Glomerular visceral epithelial cell (primary cell): Measurements from ENCODE around the gene ANTXR2.
"Not testable (repeated sequence)": the region's sequence is repeated elsewhere in the genome, so short reads cannot be mapped to it uniquely, and the experiment has no call there.

Source experiments
- DNase-seq: peaks from one replicate; pipeline ENCODE4 v3.0.0-alpha.2; 2016; ENCODE audit errors: extremely low spot score

Gene ANTXR2

DNA sequence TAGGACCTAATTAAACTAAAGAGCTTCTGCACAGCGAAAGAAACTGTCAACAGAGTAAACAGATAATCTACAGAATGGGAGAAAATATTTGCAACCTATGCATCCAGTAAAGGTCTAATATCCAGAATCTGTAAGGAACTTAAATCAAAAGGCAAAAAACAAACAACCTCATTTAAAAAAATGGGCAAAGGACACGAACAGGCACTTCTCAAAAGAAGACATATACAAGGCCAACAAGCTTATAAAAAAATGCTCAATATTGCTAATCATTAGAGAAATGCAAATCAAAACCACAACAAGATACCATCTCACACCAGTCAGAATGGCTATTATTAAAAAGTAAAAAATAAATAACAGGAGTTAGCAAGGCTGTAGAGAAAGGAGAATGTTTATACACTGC is 81.9 kb downstream of the ANTXR2 start:
- DNase-seq, result not testable (repeated sequence)

- no peak for DNase-seq
Observed at GRCh38 chr4:79987401-79987800, 85.6 kb downstream of the ANTXR2 start.

DNA sequence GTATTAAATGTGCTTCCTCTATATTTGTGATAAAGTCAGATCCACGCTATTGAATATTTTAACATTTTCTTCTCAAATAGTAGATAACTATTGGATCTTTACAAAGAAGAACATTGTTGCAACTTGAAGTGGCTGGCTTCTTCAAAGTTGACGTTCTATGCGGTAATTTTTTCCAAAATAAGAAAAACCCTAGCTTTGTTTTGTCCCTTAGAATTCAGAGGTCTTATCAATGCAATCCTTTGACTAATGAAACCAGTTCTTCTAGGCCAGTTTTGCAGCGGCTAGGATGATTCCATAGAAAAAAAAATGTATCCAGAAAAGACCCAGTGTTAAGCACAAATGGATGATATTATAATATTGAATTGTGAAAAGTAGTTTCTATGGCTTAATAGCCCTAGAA is 89.6 kb downstream of the ANTXR2 start:
- no peak for DNase-seq

GRCh38 chr4:79982601-79983322 is 90.3 kb downstream of the ANTXR2 start:
- no peak for DNase-seq

GRCh38 chr4:79980448-79980847 is 92.6 kb downstream of the ANTXR2 start:
- no peak for DNase-seq

- no peak for DNase-seq
Observed at GRCh38 chr4:79979785-79980437, 93.1 kb downstream of the ANTXR2 start.

GRCh38 chr4:79977131-79977840 is 95.7 kb downstream of the ANTXR2 start:
- no peak for DNase-seq

- no peak for DNase-seq
Observed at GRCh38 chr4:79964400-79965211, 108.4 kb downstream of the ANTXR2 start.

- no peak for DNase-seq
Observed at GRCh38 chr4:79964020-79964399, 109.0 kb downstream of the ANTXR2 start.

DNA sequence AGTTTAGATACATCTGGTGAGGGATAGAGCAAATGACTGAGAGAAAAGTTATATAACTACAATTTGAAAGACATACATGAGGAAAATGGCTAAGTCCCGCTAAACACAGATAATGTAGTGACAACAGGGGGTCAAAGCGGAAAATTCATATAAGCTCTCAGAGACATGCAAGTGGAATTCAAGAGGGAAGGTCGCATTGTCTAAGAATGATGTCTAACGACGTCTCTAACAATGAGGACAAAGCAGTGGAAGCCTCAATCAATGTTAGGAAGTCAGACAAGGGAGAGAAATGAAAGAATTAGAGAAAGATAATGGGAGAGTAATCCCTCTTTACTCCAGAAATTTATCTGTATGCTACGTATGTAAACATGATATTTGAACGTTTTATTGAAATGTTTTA is 113.4 kb downstream of the ANTXR2 start:
- DNase-seq, result no peak

DNA sequence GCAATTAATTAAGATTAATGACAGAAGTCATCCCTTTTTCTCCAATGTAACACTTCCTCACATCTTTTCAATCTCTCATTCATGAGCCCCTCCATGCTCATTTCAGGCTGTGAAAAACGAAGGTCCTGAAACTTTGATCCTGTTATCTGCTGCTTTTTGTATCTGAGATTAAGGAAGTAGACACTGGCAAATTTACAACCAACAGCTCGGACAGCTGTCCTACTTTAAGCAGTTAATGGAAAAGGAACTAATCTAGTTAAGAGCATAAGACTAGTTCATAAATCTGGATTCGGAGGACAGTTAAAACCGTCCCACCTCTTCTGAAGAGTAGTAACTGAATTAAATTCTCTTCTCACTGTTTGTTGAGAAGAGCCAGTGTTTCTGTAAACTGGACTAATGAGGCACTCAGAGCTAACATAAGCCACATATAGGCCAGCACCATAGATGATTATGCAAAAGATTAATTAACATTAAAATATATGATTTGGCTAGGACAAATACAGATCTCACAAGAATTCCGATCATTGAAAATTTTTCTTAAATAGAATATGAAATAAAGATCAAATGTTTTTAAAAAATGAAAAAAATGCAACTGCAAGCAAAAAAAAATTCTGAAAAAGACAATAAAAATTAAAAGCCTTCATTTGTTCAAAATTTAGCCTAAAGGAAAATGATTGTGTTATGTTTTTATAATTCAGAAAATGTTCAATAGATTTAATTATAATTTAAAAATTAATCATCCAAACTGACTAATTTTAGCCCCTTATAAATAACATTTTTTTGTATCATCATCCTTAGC is 114.4 kb downstream of the ANTXR2 start:
- DNase-seq, result no peak

DNA sequence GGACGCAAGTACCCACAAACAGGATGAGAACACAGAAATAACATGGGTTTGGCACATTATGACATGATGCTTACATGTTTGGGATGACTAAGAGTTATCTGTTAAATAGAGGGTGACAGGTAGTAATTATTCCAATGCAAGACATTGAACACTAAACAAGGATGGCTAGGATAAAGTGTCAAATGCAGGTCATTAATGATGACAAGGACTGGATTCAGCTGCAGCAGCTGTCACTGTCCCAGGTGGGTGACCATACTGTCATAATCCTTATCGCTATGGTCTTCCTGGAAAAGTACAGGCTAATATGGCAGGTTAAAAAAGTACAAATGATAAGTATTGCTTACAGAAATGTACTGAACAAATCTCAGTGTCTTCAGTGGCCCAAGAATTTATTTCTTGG is 123.9 kb downstream of the ANTXR2 start:
- DNase-seq, result no peak

DNA sequence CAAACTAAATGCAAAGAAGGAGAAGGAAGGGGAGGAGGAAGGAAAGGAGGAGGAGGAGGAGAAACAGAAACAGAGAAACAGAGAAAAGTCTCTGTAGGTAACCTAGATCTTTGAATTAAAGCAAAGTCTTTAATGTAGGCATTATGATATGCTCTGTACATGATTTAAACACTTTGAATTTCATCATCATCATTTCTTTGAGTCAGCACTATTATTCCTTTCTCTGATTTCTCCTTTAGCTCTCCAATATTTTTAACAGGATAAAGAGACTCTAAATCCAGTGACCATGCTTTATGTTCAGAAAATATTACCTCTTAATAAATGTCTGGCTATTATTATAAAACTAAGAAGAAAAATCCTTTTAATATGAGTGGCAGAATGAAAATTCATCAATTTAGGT is 124.3 kb downstream of the ANTXR2 start:
- DNase-seq, result no peak

DNA sequence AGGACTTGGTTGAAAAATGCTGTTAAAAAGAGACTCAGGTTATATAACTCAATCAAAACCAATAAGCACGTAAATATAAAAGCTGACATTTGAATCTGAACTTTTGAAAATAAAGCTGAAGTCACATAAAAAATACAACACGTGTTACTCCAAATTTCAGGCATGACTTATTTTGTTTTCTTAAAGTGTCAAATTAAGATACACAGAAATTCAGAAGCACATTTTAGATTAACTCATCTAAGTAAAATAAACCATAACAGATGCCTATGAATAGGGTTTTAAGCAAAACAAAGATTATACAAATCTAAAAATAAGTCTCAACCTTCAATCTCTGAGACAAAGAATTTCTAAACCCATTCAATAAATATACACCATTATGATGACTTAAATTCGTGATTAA is 124.8 kb downstream of the ANTXR2 start:
- no peak for DNase-seq

- no peak for DNase-seq
Observed at GRCh38 chr4:79947386-79947785, 125.6 kb downstream of the ANTXR2 start.

- DNase-seq, result no peak
Observed at GRCh38 chr4:79935274-79935673, 137.8 kb downstream of the ANTXR2 start.

DNA sequence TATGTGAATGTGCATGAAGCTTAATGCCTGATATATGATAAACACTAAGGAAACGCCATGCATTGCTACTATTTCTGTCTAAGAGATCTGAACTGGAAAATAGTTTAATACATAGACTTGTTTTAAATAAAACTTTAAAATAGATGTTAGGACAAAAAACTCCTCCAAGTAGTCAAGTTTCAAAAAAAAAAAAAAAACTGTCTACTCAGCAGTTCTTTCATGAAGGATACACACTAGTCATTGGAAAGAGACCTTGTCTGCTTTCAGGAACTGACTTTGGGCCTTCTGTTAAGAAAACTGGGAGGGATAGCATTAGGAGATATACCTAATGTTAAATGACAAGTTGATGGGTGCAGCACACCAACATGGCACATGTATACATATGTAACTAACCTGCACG is 138.4 kb downstream of the ANTXR2 start:
- no peak for DNase-seq

- DNase-seq, result no peak
Observed at GRCh38 chr4:79927931-79928330, 145.1 kb downstream of the ANTXR2 start.

GRCh38 chr4:79923281-79923680 is 149.7 kb downstream of the ANTXR2 start:
- DNase-seq, result no peak

DNA sequence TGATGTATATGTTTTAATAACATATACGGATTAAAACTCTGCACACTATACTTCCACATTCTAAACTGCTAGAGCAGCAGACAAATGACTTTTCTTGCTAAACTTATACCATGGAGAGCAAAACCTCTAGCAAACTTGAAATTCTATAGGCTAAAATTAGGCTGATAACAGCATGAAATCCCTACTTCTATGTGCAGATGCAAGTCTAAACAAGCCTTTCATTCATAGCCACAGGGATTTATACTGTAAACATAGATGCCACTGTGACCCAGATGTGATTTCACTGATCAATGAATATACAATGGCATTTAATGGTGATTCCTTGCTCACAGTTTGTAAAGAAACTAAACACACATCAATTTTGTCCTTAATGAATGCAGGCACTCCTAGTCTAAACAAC is 151.0 kb downstream of the ANTXR2 start:
- DNase-seq, result no peak

- DNase-seq, result no peak
Observed at GRCh38 chr4:79920163-79920853, 152.7 kb downstream of the ANTXR2 start.
